Measurements from ENCODE around the gene GMIP.

DNA sequence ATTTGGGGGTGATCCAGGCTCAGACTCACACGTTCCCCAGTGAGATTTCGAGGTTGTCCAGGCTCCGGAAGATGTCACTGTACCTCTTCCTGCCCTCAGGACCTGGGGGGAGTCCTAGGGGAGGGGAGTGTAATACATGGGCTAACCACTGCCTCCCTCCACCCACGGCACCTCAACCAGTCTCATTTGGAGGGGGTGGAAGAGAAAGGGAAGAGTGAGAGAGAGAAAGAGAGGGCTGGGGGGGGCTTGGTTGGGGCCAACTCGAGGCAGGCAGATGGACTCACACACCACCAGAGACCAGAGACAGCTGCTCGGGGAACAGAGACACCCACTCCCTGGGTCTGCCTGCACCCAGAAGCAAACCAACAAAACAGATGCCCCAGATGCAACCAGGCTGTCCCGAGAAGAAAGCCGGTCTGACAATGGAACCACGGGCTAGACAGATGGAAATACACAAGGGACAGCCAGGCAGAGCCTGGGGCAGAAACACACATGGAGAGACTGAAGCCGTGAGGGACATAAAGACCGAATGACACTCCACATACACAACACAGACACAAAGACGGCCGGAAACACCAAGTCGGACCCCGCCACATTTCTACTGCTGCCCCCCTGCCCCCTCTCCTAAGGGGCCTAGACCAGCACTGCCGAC, 825 bp downstream of the GMIP start:
- TF ChIP-seq, protein P1, sequence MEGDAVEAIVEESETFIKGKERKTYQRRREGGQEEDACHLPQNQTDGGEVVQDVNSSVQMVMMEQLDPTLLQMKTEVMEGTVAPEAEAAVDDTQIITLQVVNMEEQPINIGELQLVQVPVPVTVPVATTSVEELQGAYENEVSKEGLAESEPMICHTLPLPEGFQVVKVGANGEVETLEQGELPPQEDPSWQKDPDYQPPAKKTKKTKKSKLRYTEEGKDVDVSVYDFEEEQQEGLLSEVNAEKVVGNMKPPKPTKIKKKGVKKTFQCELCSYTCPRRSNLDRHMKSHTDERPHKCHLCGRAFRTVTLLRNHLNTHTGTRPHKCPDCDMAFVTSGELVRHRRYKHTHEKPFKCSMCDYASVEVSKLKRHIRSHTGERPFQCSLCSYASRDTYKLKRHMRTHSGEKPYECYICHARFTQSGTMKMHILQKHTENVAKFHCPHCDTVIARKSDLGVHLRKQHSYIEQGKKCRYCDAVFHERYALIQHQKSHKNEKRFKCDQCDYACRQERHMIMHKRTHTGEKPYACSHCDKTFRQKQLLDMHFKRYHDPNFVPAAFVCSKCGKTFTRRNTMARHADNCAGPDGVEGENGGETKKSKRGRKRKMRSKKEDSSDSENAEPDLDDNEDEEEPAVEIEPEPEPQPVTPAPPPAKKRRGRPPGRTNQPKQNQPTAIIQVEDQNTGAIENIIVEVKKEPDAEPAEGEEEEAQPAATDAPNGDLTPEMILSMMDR (IDR thresholded peaks at IDR 0.05 in 8 of 11, conservative IDR thresholded peaks at IDR 0.05 in 3 of 11), result peak in 5 of 11 experiments; percentile 18 to 34 (median 24)
- peak in 1 of 3 donors; percentile 41 for TF ChIP-seq POLR2AphosphoS5 (IDR thresholded peaks at IDR 0.05)
